ENCODE results near the gene TPSG1. TPM values are rescaled to one million over a fixed set of nuclear protein-coding genes. Genes with fewer than 3 reads are reported as not detected.

TPSG1 gene
- total RNA-seq, 4 donors from 2014 or later, result 1.6 TPM; not detected in 3

DNA sequence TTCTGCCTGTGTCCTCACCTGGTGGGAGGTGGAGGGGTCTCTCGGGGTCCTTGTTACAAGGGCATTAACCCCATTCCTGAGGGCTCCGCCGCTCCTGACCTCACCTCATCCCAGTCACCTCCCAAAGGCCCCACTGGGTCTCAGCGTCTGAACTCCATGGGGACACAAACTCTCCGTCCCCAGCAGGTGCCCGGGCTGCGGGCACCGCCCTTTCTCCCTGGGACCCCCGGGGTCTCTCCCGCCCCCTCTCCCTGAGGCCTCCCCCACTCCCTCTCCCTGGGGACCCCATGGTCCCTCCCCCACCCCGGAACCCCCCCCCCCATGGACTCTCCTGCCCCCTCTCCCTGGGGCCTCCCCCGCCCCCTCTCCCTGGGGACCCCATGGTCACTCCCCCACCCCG lies 47.3 kb downstream of the TPSG1 start:
- Histone ChIP-seq H3K4me1 (no peaks in the 10 kb centered on the region), H3K27ac (no peak overlapping the region), H3K4me3 (no peak overlapping the region), H3K9me3 (no peaks in the 10 kb centered on the region), H3K27me3 (peaks cover 67% of the 10 kb centered on the region), H3K36me3 (no peaks in the 10 kb centered on the region)
- no peak for DNase-seq (ENCODE audit: low spot score in 2 of 2)
- TF ChIP-seq, protein P1, sequence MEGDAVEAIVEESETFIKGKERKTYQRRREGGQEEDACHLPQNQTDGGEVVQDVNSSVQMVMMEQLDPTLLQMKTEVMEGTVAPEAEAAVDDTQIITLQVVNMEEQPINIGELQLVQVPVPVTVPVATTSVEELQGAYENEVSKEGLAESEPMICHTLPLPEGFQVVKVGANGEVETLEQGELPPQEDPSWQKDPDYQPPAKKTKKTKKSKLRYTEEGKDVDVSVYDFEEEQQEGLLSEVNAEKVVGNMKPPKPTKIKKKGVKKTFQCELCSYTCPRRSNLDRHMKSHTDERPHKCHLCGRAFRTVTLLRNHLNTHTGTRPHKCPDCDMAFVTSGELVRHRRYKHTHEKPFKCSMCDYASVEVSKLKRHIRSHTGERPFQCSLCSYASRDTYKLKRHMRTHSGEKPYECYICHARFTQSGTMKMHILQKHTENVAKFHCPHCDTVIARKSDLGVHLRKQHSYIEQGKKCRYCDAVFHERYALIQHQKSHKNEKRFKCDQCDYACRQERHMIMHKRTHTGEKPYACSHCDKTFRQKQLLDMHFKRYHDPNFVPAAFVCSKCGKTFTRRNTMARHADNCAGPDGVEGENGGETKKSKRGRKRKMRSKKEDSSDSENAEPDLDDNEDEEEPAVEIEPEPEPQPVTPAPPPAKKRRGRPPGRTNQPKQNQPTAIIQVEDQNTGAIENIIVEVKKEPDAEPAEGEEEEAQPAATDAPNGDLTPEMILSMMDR (IDR thresholded peaks at IDR 0.05), result no peak
- TF ChIP-seq POLR2AphosphoS5 (IDR thresholded peaks at IDR 0.05), result no peak
- TF ChIP-seq EP300 (IDR thresholded peaks at IDR 0.05), result no peak
- TF ChIP-seq POLR2A (IDR thresholded peaks at IDR 0.05), result no peak
- 82% methylated on average over 10 of the region's 13 CpGs for WGBS

DNA sequence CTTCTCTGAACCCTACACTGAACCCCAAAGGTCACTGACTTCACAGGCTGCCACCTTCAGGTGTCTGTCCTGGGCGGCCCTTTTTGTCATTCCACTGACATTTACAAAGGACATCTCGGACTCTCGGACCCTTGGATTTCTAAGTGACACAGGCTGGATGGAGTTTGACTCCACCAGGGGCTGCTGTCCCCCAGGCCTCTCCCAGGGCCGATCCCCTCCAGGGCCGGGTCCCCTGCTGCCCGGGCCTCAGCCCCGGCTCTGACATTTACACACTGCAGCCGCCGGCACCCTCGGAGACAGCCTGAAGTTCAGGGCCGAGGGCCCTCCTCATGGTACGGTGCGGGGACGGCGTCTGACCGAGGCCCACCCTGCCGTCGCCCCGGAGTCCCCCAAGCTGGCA lies 48.0 kb downstream of the TPSG1 start:
- no peak for DNase-seq (ENCODE audit: low spot score in 2 of 2)
- H3K27ac ChIP-seq, result no peak overlapping the region
- 78% methylated on average over 19 of the region's 19 CpGs for WGBS

DNA sequence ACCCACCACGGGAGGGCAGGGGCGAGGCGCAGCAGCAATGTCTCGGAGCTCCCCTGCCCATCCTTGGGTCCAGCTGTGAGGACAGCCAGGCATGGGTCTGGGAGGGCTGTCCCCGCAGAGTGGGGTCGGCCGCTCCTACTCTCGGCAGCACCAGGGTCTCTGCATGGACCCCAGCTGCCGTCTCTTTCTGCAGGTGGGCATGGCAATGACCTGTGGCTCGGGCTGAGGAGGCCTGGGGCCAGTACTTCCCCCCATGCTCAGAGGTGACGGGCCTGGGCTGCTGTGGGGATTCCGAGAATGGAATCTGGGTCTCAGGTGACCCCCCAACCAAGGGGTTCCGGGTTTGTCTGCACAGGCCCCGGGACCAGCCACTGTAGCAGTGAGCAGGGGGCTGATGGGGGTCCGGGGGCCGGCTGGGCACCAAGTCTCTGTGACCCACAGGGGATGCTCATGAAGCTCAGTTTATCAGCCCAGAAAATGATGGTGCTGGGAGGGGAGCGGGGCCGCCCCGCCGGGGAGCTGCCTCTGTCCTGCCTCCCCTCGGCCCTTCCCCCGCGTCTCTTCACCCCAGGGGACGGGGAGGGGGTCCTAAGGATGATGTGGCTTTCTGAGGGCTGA lies 48.7 kb downstream of the TPSG1 start:
- H3K9me3 ChIP-seq, result no peaks in the 10 kb centered on the region
- no peaks in the 10 kb centered on the region for H3K36me3 ChIP-seq
- no peak for DNase-seq (ENCODE audit: low spot score in 2 of 2)
- TF ChIP-seq, protein P1 (IDR thresholded peaks at IDR 0.05), result no peak
- TF ChIP-seq POLR2AphosphoS5 (IDR thresholded peaks at IDR 0.05), result no peak
- TF ChIP-seq EP300 (IDR thresholded peaks at IDR 0.05), result no peak
- no peak for TF ChIP-seq POLR2A (IDR thresholded peaks at IDR 0.05)
- H3K27me3 ChIP-seq, result peaks cover 68% of the 10 kb centered on the region
- WGBS, result no CpG with 5 or more reads among the region's 24 CpGs
- no peaks in the 10 kb centered on the region for H3K4me1 ChIP-seq
- H3K27ac ChIP-seq, result no peak overlapping the region
- no peak overlapping the region for H3K4me3 ChIP-seq

More for the DNA sequence above, 48.0 kb downstream of the TPSG1 start:
- H3K36me3 ChIP-seq, result no peaks in the 10 kb centered on the region
- H3K27me3 ChIP-seq, result peaks cover 68% of the 10 kb centered on the region
- H3K4me1 ChIP-seq, result no peaks in the 10 kb centered on the region
- H3K4me3 ChIP-seq, result no peak overlapping the region
- no peaks in the 10 kb centered on the region for H3K9me3 ChIP-seq
- TF ChIP-seq POLR2A (IDR thresholded peaks at IDR 0.05), result no peak
- TF ChIP-seq POLR2AphosphoS5 (IDR thresholded peaks at IDR 0.05), result no peak
- no peak for TF ChIP-seq EP300 (IDR thresholded peaks at IDR 0.05)
- TF ChIP-seq, protein P1 (IDR thresholded peaks at IDR 0.05), result no peak

DNA sequence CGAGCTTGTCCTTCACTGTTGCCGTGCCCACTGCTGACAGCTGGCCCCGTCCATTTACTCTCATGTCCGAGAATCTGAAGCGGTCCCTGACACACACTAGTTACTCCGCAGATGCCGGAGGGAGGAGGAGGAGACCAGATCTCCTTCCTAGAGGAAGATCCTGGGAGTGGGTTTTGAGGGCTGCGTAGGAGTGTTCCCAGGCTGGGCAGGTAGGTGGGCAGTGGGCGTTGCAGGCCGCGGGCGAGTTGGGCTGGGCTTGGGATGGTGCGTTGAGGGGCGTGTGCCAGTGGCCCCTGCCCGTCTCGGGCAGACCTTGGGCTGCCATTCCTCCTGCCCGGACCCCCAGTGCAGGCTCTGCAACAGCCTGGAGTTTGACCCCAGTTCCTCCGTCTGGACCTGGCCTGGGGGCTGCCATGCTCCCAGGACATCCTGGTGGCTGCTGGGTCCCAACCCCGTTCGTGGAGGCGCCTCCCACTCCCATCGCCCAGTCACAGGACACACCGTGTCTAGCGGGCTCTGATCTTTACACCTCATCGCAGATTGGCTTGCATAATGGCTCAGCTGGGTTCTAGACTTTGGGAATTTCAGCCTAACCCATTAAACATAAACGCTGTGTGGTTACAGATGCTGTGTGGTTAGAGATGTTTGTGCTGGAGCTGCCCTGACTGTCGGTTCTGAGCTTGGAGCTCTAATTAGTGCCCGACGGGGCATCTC lies 49.3 kb downstream of the TPSG1 start:
- peaks cover 68% of the 10 kb centered on the region for H3K27me3 ChIP-seq
- DNase-seq (ENCODE audit: low spot score in 2 of 2), result no peak
- TF ChIP-seq, protein P1 (IDR thresholded peaks at IDR 0.05), result no peak
- TF ChIP-seq EP300 (IDR thresholded peaks at IDR 0.05), result no peak
- TF ChIP-seq POLR2AphosphoS5 (IDR thresholded peaks at IDR 0.05), result no peak
- no peak for TF ChIP-seq POLR2A (IDR thresholded peaks at IDR 0.05)
- H3K36me3 ChIP-seq, result no peaks in the 10 kb centered on the region
- H3K27ac ChIP-seq, result no peak overlapping the region
- no peaks in the 10 kb centered on the region for H3K4me1 ChIP-seq
- no peaks in the 10 kb centered on the region for H3K9me3 ChIP-seq
- no peak overlapping the region for H3K4me3 ChIP-seq
- WGBS, result 85% methylated on average over 25 of the region's 29 CpGs
